NCI-H1105 treated with DMSO at 0.1 percent for 48 hours (cell line): ENCODE data around the gene CCBE1.

Source experiments
- DNase-seq: peaks from one replicate; lab custom pipeline; 2025; lab: John Stamatoyannopoulos, UW

Gene CCBE1

GRCh38 chr18:59393381-59393780 lies 303.8 kb downstream of the CCBE1 start:
- DNase-seq = no peak

DNA sequence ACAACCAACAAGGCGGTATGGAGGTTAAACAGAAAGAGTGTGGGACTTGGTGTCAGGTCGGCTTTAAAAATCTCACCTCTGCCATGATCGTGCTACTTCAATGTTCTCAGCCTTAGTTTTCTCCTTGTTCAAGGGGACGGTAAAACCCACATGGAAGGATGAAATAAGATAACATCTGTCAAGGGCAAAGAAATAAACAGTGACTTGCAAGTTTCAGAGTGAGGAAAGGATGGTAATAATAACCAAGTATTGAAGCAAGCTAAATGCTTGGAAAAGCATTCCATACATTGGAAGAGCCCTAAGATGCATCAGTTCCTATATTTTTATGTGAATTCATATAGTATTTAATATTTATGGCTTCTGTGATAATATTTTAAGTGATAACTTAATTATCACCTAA lies 308.4 kb downstream of the CCBE1 start:
- DNase-seq = no peak

DNA sequence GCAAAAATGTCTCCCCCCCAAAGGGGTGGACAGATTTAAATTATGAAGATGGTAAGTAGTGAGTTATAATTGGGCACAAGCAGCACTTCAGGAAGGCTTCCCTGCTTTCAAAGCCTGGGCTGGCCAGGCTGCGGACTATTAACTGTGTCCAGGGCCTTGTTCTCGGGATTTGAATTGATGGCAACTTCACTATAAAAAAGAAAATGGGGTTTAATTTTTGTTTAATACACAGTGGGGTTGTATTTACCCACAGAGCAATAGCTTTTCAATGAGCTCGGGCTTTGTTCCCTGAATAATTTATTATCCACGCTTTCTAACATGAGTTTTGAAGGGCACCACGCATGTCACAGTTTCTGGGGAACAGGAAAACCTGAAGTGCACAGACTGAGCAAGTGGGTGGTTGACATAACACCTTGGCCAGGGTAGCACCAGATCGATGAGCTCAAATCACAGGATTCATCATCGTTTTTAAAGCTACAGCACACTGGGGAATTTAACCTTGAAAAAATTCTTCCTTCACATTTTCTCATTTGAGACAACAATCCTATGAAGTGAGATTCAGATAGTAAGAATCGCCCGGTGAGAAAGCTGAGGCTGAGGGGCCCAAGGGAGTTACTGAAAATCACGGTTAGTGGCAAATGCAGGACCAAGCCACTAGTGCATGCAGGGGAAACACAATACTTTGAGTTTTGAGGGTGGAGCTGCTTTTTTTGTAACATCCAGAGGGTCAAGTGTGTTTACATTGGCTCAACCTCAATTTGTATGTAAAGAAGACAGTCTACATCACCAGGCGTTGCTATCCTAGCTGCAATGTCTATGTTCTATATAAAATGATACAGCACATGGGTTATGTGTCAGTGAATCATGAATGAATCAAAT lies 309.3 kb downstream of the CCBE1 start:
- DNase-seq = peak; percentile 65

DNA sequence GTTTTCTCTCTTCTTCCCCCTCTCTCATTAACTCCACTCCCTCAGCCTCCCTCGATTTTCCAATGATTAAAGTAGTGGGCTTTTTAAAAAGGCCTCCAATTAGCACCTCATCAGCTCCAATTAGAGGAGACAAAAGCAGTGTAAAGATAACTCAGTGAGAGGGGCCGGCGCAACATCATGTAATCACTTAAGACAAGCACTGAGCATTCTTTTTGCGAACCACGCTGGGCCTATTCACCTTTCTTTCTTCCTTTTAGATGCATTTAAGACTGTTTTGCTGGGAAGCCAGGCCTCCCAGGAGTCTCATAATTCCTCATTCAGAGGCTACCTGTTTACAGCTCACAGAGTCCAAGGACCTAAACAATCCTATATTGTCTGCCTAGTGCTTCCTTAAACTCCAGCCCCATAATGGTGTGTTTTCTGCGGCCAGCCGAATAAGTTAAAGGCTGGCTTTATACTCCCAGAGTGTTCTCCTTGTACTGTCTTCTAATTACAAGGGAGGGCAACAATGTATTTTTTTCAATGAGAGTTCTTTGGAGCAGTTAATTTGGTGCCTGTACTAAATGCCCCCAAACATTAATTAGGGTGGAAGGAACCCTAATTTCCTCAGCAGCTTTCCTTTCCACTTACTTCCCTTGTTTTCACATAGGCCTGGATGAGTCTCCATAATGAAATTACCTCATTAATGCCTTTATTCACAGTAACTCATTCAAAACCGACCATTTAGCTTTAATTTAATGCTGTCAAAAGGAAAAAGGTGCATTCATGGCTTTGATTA lies 310.1 kb downstream of the CCBE1 start:
- DNase-seq = peak; percentile 45

DNA sequence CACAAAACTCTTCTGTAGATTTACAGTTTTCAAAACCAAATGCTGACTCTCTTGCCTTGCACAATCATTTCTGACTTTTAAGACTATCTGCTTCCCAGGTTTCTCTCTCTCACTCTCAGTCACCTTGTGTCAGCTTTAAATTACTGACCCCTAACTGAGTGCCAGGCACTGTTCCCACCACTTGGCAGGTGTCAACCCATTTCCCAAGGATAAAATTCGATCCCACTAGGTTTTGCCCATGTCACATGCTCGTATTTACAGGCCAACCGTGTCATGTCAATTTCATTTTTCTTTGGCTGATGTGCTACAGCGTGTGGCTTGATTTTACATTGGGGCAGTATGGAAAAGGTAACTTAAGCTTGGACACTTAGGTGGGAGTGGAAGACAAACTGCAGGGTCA lies 312.0 kb downstream of the CCBE1 start:
- no peak for DNase-seq

DNA sequence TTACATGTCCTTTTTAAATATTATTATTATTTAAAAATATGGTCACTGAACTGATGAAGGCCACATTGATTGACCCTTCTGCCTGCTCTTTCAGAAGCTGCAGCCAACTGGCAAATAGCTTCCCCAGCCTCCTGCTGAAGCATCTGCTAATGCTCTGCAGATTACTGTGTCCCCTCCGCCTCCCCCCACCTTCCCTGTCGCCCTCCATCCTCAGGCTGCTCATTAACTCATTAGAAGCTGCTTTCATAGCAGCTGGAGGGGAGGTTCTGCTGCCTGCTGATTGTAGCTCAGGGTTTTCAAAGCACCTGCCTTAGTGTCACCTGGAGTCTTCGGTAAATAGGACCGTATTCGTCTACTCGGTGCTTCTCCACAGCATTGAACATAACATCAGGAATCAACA lies 313.4 kb downstream of the CCBE1 start:
- DNase-seq = peak; percentile 96

DNA sequence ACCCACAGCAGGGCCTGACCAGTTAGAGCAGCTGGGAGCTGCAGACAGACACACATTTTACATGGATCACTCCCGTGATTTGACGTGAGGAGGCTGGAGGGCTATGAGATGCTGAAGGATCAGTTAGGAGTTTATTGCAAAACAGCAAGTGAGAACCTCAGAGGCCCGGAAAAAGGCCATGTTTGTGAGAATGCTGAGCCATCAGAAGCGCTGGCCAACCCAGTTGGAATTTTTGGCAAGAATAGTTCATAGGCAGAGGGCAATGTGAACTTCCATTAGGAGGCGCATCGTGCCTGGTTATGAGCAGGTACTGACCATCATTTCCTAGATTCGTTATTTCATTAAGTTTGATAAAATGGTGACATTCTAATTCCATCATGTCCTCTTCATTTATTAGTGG lies 314.8 kb downstream of the CCBE1 start:
- no peak for DNase-seq

DNA sequence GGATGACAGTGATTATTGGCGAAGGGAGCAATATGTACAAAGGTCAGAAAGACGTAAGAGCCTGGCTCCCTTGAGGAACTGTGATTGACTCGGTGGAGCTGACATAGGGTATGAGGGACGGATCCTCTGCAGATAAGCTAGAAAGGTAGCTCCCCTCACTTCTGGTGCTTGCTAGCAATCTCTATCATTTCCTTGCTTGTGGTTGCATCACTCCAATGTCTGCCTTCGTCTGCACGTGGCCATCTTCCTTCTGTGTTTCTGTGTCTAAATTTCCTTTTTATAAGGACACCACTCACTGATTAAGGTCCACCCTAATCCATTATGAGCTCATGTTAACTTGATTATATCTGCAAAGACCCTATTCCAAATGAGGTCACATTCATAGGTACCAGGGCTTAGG lies 315.3 kb downstream of the CCBE1 start:
- DNase-seq = no peak
